Prostate gland (tissue), 2 donors: ENCODE measurements around the gene AK8. TPM values are rescaled to one million over a fixed set of nuclear protein-coding genes. Genes with fewer than 3 reads are reported as not detected.

ENCODE experiments used
- DNase-seq: peaks from one replicate; pipeline ENCODE4 v3.0.0-alpha.2; 2019; ENCODE audit warnings: low spot score
- H3K27ac ChIP-seq, 2 donors: fragments of 200-600 bp; sonication (generic); 2 replicates each; pipeline ENCODE4 v1.5.1; 2017 to 2019
- H3K27me3 ChIP-seq: fragments of 200-600 bp; sonication (generic); replicated peaks from 2 replicates; pipeline ENCODE4 v1.5.1; 2019; ENCODE audit not compliant: insufficient read depth
- H3K36me3 ChIP-seq, 2 donors: fragments of 200-600 bp; sonication (generic); 1 replicate in 1 of 2; 2 replicates in 1 of 2; pipeline versions ENCODE4 v1.5.1 to v1.8.1; 2017 to 2019
- H3K4me1 ChIP-seq: fragments of 200-600 bp; sonication (generic); replicated peaks from 2 replicates; pipeline ENCODE4 v1.5.1; 2019
- H3K4me3 ChIP-seq, 2 donors: fragments of 200-600 bp; sonication (generic); 2 replicates each; pipeline ENCODE4 v1.5.1; 2017 to 2019
- H3K9me3 ChIP-seq: fragments of 200-600 bp; sonication (generic); 2 replicates; pipeline ENCODE4 v1.5.1; 2017
- POLR2A ChIP-seq: fragments of 450-650 bp; IDR thresholded peaks from one replicate; pipeline ENCODE4 v1.6.1; 2016; ENCODE audit warnings: antibody characterized with exemption, mild to moderate bottlenecking
- POLR2AphosphoS5 ChIP-seq: sonication (generic); formaldehyde crosslinking; IDR thresholded peaks from one replicate; pipeline ENCODE4 v1.6.1; 2017; ENCODE audit warnings: antibody characterized with exemption
- WGBS: methylation state at CpG from one replicate; pipeline ENCODE4 v1.1.5; 2018; 5-methylcytosine and 5-hydroxymethylcytosine counted together
- intact Hi-C: fragments of 100-400 bp; cut with DNase I; formaldehyde crosslinking; loops from one replicate; pipeline ENCODE4 v1.14.2; 2022
- total RNA-seq, 2 donors: library from RNA; depleted of rRNA; stranded (reverse); fragments of >200 nt; gene quantifications; one replicate each; pipeline ENCODE4 v1.1.0, GENCODE V29; 2016
- TF ChIP-seq, protein P1 (sequence below), 4 experiments: fragments of 200-600 bp in 2 of 4; fragments of 450-650 bp in 2 of 4; sonication (generic) in 2 of 4; IDR thresholded peaks; 1 replicate in 3 of 4; 2 replicates in 1 of 4; pipeline ENCODE4 v1.5.1; 2016 to 2019; ENCODE audit warnings: antibody characterized with exemption in 4 of 4, mild to moderate bottlenecking in 2 of 4, moderate library complexity in 2 of 4

AK8 gene
- total RNA-seq, 2 donors from 2014 or later, result 3.3 to 4.1 TPM

DNA sequence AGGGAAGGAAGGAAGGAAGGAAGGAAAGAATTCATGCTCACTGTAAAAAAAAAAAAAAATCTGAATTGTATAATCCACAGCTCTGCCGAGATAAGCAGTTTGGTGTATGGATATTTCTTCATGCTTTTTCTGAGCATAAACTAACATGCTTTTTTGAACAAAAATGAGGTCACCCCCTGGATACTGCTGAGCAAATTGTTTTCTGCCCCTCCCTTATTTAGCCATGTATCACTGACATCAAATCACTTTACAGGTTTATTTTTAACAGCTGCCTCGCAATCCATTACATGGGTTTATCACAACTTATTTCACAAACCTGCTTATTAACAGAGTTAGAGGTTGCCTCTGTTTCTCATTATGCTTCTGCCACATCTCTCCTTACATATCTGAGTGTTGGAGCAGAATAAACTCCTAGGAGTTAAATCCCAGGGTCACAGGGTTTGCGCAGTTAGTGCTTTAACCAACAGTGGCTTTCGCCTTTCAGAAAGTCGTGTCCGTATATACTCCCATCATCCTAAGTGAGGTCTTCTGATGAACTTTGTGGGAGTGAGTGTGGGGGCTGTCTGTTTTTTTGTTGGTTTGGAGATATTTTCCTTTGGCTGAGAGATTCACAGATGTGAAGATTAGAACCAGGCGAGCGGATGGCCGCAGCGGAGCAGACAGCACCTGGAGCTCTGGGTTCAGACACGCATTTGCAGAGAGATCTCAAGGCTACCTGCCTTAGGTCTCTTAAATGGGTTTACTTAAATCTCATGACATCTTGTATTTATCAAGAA is 57.7 kb downstream of the AK8 start:
- DNase-seq, result no peak
- Histone ChIP-seq H3K4me3 (no peak overlapping the region), H3K9me3 (no peaks in the 10 kb centered on the region), H3K27me3 (no peaks in the 10 kb centered on the region), H3K36me3 (no peaks in the 10 kb centered on the region), H3K27ac (no peak overlapping the region), H3K4me1 (no peaks in the 10 kb centered on the region)
- 75% methylated on average over 11 of the region's 11 CpGs for WGBS
- no peak for TF ChIP-seq POLR2AphosphoS5
- intact Hi-C loops, result no loop called here

DNA sequence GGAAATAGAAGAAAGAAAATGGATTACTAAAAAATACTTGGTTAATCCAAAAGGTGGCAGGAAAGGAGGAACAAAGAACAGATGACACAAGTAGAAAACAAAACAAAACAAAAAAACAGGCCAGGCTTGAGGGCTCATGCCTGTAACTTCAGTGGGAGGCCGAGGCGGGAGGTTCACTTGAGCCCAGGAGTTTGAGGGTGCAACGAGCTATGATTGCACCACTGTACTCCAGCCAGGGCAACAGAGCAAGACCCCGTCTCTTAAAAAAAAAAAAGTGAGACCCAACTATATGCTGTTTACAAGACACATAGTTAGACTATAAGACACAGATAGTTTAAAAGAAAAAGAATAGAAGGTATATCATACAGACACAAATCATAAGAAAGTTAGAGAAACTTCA is 59.5 kb downstream of the AK8 start:
- no peak for DNase-seq
- TF ChIP-seq, protein P1, sequence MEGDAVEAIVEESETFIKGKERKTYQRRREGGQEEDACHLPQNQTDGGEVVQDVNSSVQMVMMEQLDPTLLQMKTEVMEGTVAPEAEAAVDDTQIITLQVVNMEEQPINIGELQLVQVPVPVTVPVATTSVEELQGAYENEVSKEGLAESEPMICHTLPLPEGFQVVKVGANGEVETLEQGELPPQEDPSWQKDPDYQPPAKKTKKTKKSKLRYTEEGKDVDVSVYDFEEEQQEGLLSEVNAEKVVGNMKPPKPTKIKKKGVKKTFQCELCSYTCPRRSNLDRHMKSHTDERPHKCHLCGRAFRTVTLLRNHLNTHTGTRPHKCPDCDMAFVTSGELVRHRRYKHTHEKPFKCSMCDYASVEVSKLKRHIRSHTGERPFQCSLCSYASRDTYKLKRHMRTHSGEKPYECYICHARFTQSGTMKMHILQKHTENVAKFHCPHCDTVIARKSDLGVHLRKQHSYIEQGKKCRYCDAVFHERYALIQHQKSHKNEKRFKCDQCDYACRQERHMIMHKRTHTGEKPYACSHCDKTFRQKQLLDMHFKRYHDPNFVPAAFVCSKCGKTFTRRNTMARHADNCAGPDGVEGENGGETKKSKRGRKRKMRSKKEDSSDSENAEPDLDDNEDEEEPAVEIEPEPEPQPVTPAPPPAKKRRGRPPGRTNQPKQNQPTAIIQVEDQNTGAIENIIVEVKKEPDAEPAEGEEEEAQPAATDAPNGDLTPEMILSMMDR (IDR thresholded peaks at IDR 0.05), result no peak
- TF ChIP-seq POLR2AphosphoS5 (no peak), POLR2A (no peak)
- 80% methylated on average over 4 of the region's 4 CpGs for WGBS
- no peaks in the 10 kb centered on the region for H3K27me3 ChIP-seq
- H3K36me3 ChIP-seq, result no peaks in the 10 kb centered on the region
- no peak overlapping the region for H3K4me3 ChIP-seq
- intact Hi-C loops, result no loop called here
- no peak overlapping the region for H3K27ac ChIP-seq
- no peaks in the 10 kb centered on the region for H3K9me3 ChIP-seq
- H3K4me1 ChIP-seq, result no peaks in the 10 kb centered on the region

DNA sequence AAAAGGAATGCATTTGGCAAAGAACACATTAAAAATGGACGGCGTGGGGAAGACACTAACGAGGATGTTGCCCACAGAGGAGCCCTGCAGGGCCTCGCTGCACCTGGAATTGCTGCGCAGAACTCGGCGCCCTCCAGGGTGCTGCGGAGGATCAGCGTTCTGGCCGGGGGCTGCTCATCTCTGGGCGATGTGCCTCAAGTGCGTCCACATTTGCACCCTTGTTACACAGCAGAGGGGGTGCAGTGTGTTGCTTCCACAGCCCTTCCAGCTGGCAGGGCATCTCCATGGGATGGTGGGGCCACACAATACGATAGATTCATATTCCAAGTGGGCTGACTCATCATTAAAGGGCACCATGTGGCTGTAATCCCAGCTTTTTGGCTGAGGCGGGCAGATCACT is 63.1 kb downstream of the AK8 start:
- H3K9me3 ChIP-seq, result no peaks in the 10 kb centered on the region
- no peak overlapping the region for H3K4me3 ChIP-seq
- intact Hi-C loops, result no loop called here
- H3K27ac ChIP-seq, result no peak overlapping the region
- DNase-seq, result no peak
- TF ChIP-seq POLR2AphosphoS5 (no peak), POLR2A (no peak)
- TF ChIP-seq, protein P1 (IDR thresholded peaks at IDR 0.05), result no peak
- H3K4me1 ChIP-seq, result no peaks in the 10 kb centered on the region
- H3K36me3 ChIP-seq, result no peaks in the 10 kb centered on the region
- H3K27me3 ChIP-seq, result no peaks in the 10 kb centered on the region
- 60% methylated on average over 14 of the region's 14 CpGs for WGBS

DNA sequence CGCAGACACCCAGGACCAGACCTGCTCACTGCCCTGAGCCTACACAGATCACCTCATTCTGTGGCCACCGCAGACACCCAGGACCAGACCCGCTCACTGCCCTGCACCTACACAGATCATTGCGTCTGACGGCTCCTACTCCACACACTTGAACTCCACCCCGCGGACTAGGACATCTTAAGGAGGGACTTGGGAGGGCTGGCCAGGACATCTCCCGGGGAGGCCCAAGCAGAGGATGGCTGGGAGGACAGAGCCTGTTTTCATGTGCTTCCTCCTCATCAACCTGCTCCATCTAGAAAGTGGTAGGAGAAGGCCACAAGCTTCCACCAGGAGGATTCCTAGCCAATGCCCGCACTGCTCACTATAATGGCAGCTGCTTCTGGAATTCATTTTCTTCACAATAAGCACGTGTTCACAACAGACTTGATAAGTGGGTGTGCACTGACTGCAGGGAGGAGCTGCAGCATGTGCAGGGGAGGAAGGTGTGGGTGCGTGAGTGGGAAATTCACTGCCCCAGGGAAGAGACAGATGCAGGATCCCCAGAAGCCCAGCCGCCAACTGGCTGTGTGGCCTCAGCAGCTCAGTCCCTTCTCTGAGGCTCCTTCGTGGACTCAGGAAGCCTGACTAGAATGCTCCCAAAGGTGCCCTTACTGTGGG is 64.8 kb downstream of the AK8 start:
- intact Hi-C loops, result no loop called here
- Histone ChIP-seq H3K36me3 (no peaks in the 10 kb centered on the region), H3K27me3 (no peaks in the 10 kb centered on the region), H3K4me1 (no peaks in the 10 kb centered on the region), H3K9me3 (no peaks in the 10 kb centered on the region), H3K27ac (no peak overlapping the region), H3K4me3 (no peak overlapping the region)
- 96% methylated on average over 12 of the region's 13 CpGs for WGBS
- no peak for TF ChIP-seq POLR2AphosphoS5
- TF ChIP-seq, protein P1 (IDR thresholded peaks at IDR 0.05), result no peak
- no peak for TF ChIP-seq POLR2A
- no peak for DNase-seq

DNA sequence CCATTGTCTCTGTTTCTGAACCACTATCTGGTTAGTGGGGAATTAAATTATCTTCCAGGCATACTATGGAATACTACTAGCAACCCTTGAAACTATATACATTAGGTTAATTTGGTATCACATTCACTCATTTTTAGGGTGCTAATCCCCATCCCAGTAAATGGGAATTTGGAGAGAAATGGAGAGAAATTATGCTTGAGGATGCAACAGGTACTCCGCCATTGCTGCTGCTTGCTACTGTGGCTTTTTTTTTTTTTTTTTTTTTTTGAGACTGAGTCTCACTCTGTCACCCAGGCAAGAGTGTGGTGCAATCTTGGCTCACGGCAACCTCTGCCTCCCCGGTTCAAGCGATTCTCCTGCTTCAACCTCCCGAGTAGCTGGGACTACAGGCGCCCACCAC is 66.1 kb downstream of the AK8 start:
- Histone ChIP-seq H3K27ac (no peak overlapping the region), H3K4me1 (no peaks in the 10 kb centered on the region), H3K4me3 (no peak overlapping the region), H3K27me3 (no peaks in the 10 kb centered on the region), H3K36me3 (no peaks in the 10 kb centered on the region), H3K9me3 (no peaks in the 10 kb centered on the region)
- 97% methylated on average over 6 of the region's 6 CpGs for WGBS
- no peak for DNase-seq
- intact Hi-C loops, result no loop called here
- no peak for TF ChIP-seq POLR2A
- TF ChIP-seq, protein P1 (IDR thresholded peaks at IDR 0.05), result no peak
- TF ChIP-seq POLR2AphosphoS5, result no peak
